A549 (cell line): Measurements from ENCODE around the gene PTPRN2. TPM values are rescaled to one million over a fixed set of nuclear protein-coding genes. Genes with fewer than 3 reads are reported as not detected.

ENCODE experiments used
- ATAC-seq, 2 experiments: fragments of 200-7000 bp in 1 of 2; fragments of >200 bp in 1 of 2; cut with Nextera tagmentation in 1 of 2; cut with Tn5 transposase in 1 of 2; 3 replicates each; pipeline versions ENCODE4 v1.8.0 to v1.9.1; 2018 to 2020; ENCODE audit warnings: mild to moderate bottlenecking in 1 of 2, moderate library complexity in 1 of 2
- CTCF ChIA-PET: fragments of 300-600 bp; sonication (Branson Sonifier 250); formaldehyde crosslinking; extraction: SDS; loops from one replicate; lab custom pipeline; 2021; ENCODE audit warnings: antibody characterized with exemption, inconsistent platforms; lab: Yijun Ruan, JAX
- POLR2A ChIA-PET: fragments of 350-600 bp; formaldehyde crosslinking; extraction: SDS; loops from one replicate; lab custom pipeline; 2021; ENCODE audit warnings: antibody characterized with exemption, inconsistent platforms; lab: Yijun Ruan, JAX
- DNase-seq, 2 experiments: peaks; one replicate each; pipeline versions ENCODE4 v3.0.0 to v3.0.0-alpha.2; 2011 to 2016; ENCODE audit warnings: low read depth in 1 of 2, low spot score in 1 of 2
- FAIRE-seq: peaks from 2 replicates; lab custom pipeline; 2011; peaks lifted over from hg19 to GRCh38; lab: Jason Lieb, UNC
- H3K27ac ChIP-seq, 2 experiments: fragments of >200 bp; sonication (Bioruptor Twin); formaldehyde crosslinking; 3 replicates each; pipeline ENCODE4 v1.5.1; 2016 to 2017
- H3K4me1 ChIP-seq: fragments of >200 bp; sonication (Bioruptor Twin); formaldehyde crosslinking; 3 replicates; pipeline ENCODE4 v1.6.1; 2016
- H3K4me2 ChIP-seq: fragments of >200 bp; sonication (Bioruptor Twin); formaldehyde crosslinking; 3 replicates; pipeline ENCODE4 v1.6.1; 2016
- H3K4me3 ChIP-seq: fragments of >200 bp; sonication (Bioruptor Twin); formaldehyde crosslinking; 3 replicates; pipeline ENCODE4 v1.5.1; 2016
- H3K9me3 ChIP-seq: fragments of >200 bp; sonication (Bioruptor Twin); formaldehyde crosslinking; 3 replicates; pipeline ENCODE4 v1.6.1; 2016
- CBX8 ChIP-seq: fragments of 200-600 bp; sonication (generic); IDR thresholded peaks from 2 replicates; pipeline ENCODE4 v1.6.1; 2016
- CEBPB ChIP-seq, 2 experiments: fragments of >200 bp in 1 of 2; sonication (Bioruptor Twin) in 1 of 2; formaldehyde crosslinking in 1 of 2; IDR thresholded peaks; 2 replicates each; pipeline ENCODE4 v1.6.1; 2012 to 2016
- EHF ChIP-seq: fragments of 250-450 bp; sonication (Bioruptor Pico); IDR thresholded peaks from 2 replicates; pipeline ENCODE4 v1.5.0; 2020; ENCODE audit warnings: mild to moderate bottlenecking
- EP300 ChIP-seq, 2 experiments: fragments of >200 bp; sonication (Bioruptor Twin); formaldehyde crosslinking; IDR thresholded peaks; 2 replicates in 1 of 2; 3 replicates in 1 of 2; pipeline ENCODE4 v1.6.1; 2016 to 2017
- FOSL2 ChIP-seq, 2 experiments: fragments of 450-650 bp in 1 of 2; fragments of >200 bp in 1 of 2; sonication (Bioruptor Twin) in 1 of 2; formaldehyde crosslinking; IDR thresholded peaks; 2 replicates each; pipeline versions ENCODE4 v1.5.0 to v1.6.1; 2016 to 2020; ENCODE audit warnings: mild to moderate bottlenecking in 1 of 2, moderate library complexity in 1 of 2
- HEYL ChIP-seq: fragments of 250-450 bp; sonication (Bioruptor Pico); IDR thresholded peaks from 2 replicates; pipeline ENCODE4 v1.8.0; 2021; ENCODE audit warnings: mild to moderate bottlenecking, moderate library complexity
- HOXA7 ChIP-seq: fragments of 250-450 bp; sonication (Bioruptor Pico); IDR thresholded peaks from 2 replicates; pipeline ENCODE4 v1.5.0; 2020; ENCODE audit warnings: mild to moderate bottlenecking, moderate library complexity
- HOXB13 ChIP-seq: fragments of 250-450 bp; sonication (Bioruptor Pico); IDR thresholded peaks from 2 replicates; pipeline ENCODE4 v1.5.0; 2020; ENCODE audit warnings: low read depth, mild to moderate bottlenecking, moderate library complexity
- HOXB5 ChIP-seq: fragments of 250-450 bp; sonication (Bioruptor Pico); IDR thresholded peaks from 2 replicates; pipeline ENCODE4 v1.5.0; 2020; ENCODE audit warnings: mild to moderate bottlenecking, moderate library complexity
- MAFK ChIP-seq: fragments of 450-650 bp; IDR thresholded peaks from 2 replicates; pipeline ENCODE4 v1.6.1; 2014; ENCODE audit not compliant: partially characterized antibody
- MAZ ChIP-seq: fragments of 150-350 bp; IDR thresholded peaks from 2 replicates; pipeline ENCODE4 v1.6.1; 2014; ENCODE audit warnings: antibody characterized with exemption, low read depth, low read length, borderline replicate concordance
- NPAS2 ChIP-seq: fragments of 250-450 bp; sonication (Bioruptor Pico); IDR thresholded peaks from 2 replicates; pipeline ENCODE4 v1.8.0; 2022; ENCODE audit warnings: mild to moderate bottlenecking, moderate library complexity, borderline replicate concordance
- POLR2A ChIP-seq: IDR thresholded peaks from 2 replicates; pipeline ENCODE4 v1.6.1; 2012; ENCODE audit warnings: mild to moderate bottlenecking, low read length
- POLR2AphosphoS2 ChIP-seq: conservative IDR thresholded peaks from 2 replicates; pipeline ENCODE4 v1.6.1; 2012; ENCODE audit warnings: low read length, improper control_type of control experiment, inconsistent platforms
- RAD21 ChIP-seq, 2 experiments: fragments of >200 bp in 1 of 2; sonication (Bioruptor Twin) in 1 of 2; formaldehyde crosslinking in 1 of 2; IDR thresholded peaks in 1 of 2; conservative IDR thresholded peaks in 1 of 2; 2 replicates in 1 of 2; 3 replicates in 1 of 2; pipeline ENCODE4 v1.6.1; 2012 to 2018; ENCODE audit warnings: inconsistent platforms in 1 of 2
- RCOR1 ChIP-seq: fragments of 150-350 bp; IDR thresholded peaks from 2 replicates; pipeline ENCODE4 v1.6.1; 2014; ENCODE audit warnings: antibody characterized with exemption, low read length, low read depth
- RFX5 ChIP-seq: fragments of 450-650 bp; IDR thresholded peaks from 2 replicates; pipeline ENCODE4 v1.7.1; 2014; ENCODE audit warnings: antibody characterized with exemption, mild to moderate bottlenecking, moderate library complexity
- RNF2 ChIP-seq: fragments of 200-600 bp; sonication (generic); IDR thresholded peaks from 2 replicates; pipeline ENCODE4 v1.6.1; 2016; ENCODE audit warnings: low read depth, mild to moderate bottlenecking, antibody characterized with exemption, moderate library complexity, borderline replicate concordance
- SMC3 ChIP-seq: fragments of >200 bp; sonication (Bioruptor Twin); formaldehyde crosslinking; IDR thresholded peaks from 3 replicates; pipeline ENCODE4 v1.6.1; 2018; ENCODE audit warnings: inconsistent platforms
- SREBF2 ChIP-seq: fragments of 450-650 bp; IDR thresholded peaks from 2 replicates; pipeline ENCODE4 v1.6.1; 2014; ENCODE audit warnings: mild to moderate bottlenecking, moderate library complexity
- TFCP2L1 ChIP-seq: fragments of 250-450 bp; sonication (Bioruptor Pico); IDR thresholded peaks from 2 replicates; pipeline ENCODE4 v1.5.0; 2021; ENCODE audit warnings: mild to moderate bottlenecking
- WGBS: methylation state at CpG from one replicate; pipeline ENCODE4 v1.1.6; 2017; ENCODE audit errors: missing lambda C conversion rate; 5-methylcytosine and 5-hydroxymethylcytosine counted together
- polyA plus RNA-seq, 4 experiments: library from polyadenylated mRNA; depleted of rRNA in 3 of 4; stranded (reverse); fragments of >200 nt; fragmentation: RNase III in 1 of 4; extraction: RNeasy Plus Mini Kit Qiagen cat#74134 plus additional on column Dnase treatment in 1 of 4; gene quantifications; 2 replicates in 3 of 4; 3 replicates in 1 of 4; pipeline ENCODE4 v1.2.3, GENCODE V29; 2011 to 2017
- TF ChIP-seq, protein P1 (sequence below): fragments of 150-350 bp; IDR thresholded peaks from 2 replicates; pipeline ENCODE4 v1.6.1; 2014; ENCODE audit warnings: low read depth, mild to moderate bottlenecking, low read length
- TF ChIP-seq, protein P2 (sequence below): fragments of 450-650 bp; IDR thresholded peaks from 2 replicates; pipeline ENCODE4 v1.6.1; 2014; ENCODE audit warnings: antibody characterized with exemption
- TF ChIP-seq, protein P3 (sequence below): fragments of >200 bp; sonication (Bioruptor Twin); formaldehyde crosslinking; IDR thresholded peaks from 3 replicates; pipeline ENCODE4 v1.5.1; 2016
- TF ChIP-seq, protein P4 (sequence below): fragments of >200 bp; sonication (Bioruptor Twin); formaldehyde crosslinking; IDR thresholded peaks from 3 replicates; pipeline ENCODE4 v1.6.1; 2016
- TF ChIP-seq, protein P5 (sequence below): fragments of >200 bp; sonication (Bioruptor Twin); formaldehyde crosslinking; IDR thresholded peaks from 2 replicates; pipeline ENCODE4 v1.6.1; 2016
- TF ChIP-seq, protein P6 (sequence below): fragments of 250-450 bp; sonication (Bioruptor Pico); IDR thresholded peaks from 2 replicates; pipeline ENCODE4 v1.5.0; 2021; ENCODE audit warnings: mild to moderate bottlenecking, moderate library complexity, borderline replicate concordance

The PTPRN2 gene
- polyA plus RNA-seq, 2 of the 4 experiments (the other 2 are of a cell fraction), result 0.41 to 1.2 TPM

DNA sequence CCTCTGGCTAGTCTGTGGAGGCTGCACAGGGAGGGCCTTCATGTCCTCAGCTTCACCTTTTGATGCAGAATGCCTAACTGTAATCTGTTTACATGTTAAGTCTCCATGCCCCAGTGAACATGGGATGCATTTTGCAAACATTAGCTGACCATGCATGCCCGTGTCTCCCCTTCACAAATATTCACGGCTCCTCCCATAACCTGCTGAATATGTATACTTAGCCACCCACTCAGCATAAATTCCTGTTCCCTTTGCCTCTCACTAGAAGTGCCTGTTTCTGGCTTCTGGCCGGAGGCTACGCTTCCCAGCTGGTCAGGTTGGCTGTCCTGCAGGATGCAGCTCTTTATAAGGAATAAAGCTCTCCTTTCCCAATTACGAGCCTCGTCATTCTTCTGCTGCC, 698.1 kb downstream of the PTPRN2 start:
- ATAC-seq, result no peak

DNA sequence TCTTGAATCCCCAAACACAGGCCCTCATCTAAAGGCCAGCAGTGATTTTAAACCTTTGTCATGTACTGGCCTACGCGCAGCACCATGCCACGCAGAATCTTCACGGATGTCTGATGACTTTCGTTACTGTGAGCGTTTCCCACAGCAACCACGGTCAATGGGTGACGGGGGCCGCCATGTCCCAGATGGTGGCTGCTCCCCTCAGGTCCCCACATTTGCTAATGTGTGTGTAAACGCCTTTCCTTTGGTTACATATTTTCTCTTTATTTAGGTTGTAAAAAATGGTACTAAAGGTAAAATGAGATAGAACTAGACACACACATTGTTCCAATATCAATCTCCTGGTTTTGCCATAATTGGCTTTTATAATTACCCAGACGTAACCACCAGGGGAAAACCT, 699.0 kb downstream of the PTPRN2 start:
- ChIA-PET CTCF (no interaction called here), POLR2A (no interaction called here)
- TF ChIP-seq SREBF2 (no peak), MAFK (no peak), MAZ (no peak), FOSL2 (IDR thresholded peaks at IDR 0.05) (no peak), FOSL2 (CRISPR knock-in tag; IDR thresholded peaks at IDR 0.05) (no peak), EP300 (IDR thresholded peaks at IDR 0.05) (no peak), RNF2 (no peak), NPAS2 (CRISPR knock-in tag) (no peak), HOXB13 (no peak), HEYL (CRISPR knock-in tag) (no peak), RFX5 (no peak), TFCP2L1 (CRISPR knock-in tag) (no peak)
- TF ChIP-seq, protein P1, sequence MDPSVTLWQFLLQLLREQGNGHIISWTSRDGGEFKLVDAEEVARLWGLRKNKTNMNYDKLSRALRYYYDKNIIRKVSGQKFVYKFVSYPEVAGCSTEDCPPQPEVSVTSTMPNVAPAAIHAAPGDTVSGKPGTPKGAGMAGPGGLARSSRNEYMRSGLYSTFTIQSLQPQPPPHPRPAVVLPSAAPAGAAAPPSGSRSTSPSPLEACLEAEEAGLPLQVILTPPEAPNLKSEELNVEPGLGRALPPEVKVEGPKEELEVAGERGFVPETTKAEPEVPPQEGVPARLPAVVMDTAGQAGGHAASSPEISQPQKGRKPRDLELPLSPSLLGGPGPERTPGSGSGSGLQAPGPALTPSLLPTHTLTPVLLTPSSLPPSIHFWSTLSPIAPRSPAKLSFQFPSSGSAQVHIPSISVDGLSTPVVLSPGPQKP, result no peak
- TF ChIP-seq, protein P2, sequence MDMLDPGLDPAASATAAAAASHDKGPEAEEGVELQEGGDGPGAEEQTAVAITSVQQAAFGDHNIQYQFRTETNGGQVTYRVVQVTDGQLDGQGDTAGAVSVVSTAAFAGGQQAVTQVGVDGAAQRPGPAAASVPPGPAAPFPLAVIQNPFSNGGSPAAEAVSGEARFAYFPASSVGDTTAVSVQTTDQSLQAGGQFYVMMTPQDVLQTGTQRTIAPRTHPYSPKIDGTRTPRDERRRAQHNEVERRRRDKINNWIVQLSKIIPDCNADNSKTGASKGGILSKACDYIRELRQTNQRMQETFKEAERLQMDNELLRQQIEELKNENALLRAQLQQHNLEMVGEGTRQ, result no peak
- no peaks in the 10 kb centered on the region for H3K4me1 ChIP-seq
- H3K9me3 ChIP-seq, result peaks cover 4% of the 10 kb centered on the region; the same call in 2 of the 3 replicates
- FAIRE-seq, result no peak
- H3K4me3 ChIP-seq, result no peak overlapping the region
- no peak for ATAC-seq
- H3K27ac ChIP-seq, result no peak overlapping the region
- no peak overlapping the region for H3K4me2 ChIP-seq
- 55% methylated on average over 11 of the region's 11 CpGs for WGBS
- DNase-seq, result no peak

More for the DNA sequence above, 698.1 kb downstream of the PTPRN2 start:
- no peak for TF ChIP-seq SMC3
- TF ChIP-seq HOXB13, result no peak
- no peak for TF ChIP-seq RAD21 (conservative IDR thresholded peaks at IDR 0.05 in 1 of 2, IDR thresholded peaks at IDR 0.05 in 1 of 2)
- no peak for TF ChIP-seq TFCP2L1 (CRISPR knock-in tag)
- TF ChIP-seq, protein P3, sequence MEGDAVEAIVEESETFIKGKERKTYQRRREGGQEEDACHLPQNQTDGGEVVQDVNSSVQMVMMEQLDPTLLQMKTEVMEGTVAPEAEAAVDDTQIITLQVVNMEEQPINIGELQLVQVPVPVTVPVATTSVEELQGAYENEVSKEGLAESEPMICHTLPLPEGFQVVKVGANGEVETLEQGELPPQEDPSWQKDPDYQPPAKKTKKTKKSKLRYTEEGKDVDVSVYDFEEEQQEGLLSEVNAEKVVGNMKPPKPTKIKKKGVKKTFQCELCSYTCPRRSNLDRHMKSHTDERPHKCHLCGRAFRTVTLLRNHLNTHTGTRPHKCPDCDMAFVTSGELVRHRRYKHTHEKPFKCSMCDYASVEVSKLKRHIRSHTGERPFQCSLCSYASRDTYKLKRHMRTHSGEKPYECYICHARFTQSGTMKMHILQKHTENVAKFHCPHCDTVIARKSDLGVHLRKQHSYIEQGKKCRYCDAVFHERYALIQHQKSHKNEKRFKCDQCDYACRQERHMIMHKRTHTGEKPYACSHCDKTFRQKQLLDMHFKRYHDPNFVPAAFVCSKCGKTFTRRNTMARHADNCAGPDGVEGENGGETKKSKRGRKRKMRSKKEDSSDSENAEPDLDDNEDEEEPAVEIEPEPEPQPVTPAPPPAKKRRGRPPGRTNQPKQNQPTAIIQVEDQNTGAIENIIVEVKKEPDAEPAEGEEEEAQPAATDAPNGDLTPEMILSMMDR, result no peak
- TF ChIP-seq, protein P4, sequence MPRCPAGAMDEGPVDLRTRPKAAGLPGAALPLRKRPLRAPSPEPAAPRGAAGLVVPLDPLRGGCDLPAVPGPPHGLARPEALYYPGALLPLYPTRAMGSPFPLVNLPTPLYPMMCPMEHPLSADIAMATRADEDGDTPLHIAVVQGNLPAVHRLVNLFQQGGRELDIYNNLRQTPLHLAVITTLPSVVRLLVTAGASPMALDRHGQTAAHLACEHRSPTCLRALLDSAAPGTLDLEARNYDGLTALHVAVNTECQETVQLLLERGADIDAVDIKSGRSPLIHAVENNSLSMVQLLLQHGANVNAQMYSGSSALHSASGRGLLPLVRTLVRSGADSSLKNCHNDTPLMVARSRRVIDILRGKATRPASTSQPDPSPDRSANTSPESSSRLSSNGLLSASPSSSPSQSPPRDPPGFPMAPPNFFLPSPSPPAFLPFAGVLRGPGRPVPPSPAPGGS, result no peak
- TF ChIP-seq HOXB5 (CRISPR knock-in tag), result no peak
- TF ChIP-seq POLR2A, result no peak
- TF ChIP-seq MAZ, result no peak
- no peak for TF ChIP-seq SREBF2
- no peak for TF ChIP-seq RCOR1
- TF ChIP-seq, protein P5, sequence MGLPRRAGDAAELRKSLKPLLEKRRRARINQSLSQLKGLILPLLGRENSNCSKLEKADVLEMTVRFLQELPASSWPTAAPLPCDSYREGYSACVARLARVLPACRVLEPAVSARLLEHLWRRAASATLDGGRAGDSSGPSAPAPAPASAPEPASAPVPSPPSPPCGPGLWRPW, result no peak
- TF ChIP-seq CEBPB (IDR thresholded peaks at IDR 0.05), result no peak
- TF ChIP-seq EHF (CRISPR knock-in tag), result no peak
- TF ChIP-seq HOXA7 (CRISPR knock-in tag), result no peak
- TF ChIP-seq, protein P6, sequence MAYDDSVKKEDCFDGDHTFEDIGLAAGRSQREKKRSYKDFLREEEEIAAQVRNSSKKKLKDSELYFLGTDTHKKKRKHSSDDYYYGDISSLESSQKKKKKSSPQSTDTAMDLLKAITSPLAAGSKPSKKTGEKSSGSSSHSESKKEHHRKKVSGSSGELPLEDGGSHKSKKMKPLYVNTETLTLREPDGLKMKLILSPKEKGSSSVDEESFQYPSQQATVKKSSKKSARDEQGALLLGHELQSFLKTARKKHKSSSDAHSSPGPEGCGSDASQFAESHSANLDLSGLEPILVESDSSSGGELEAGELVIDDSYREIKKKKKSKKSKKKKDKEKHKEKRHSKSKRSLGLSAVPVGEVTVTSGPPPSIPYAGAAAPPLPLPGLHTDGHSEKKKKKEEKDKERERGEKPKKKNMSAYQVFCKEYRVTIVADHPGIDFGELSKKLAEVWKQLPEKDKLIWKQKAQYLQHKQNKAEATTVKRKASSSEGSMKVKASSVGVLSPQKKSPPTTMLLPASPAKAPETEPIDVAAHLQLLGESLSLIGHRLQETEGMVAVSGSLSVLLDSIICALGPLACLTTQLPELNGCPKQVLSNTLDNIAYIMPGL, result no peak
- TF ChIP-seq CBX8, result no peak
- TF ChIP-seq POLR2AphosphoS2, result no peak
- H3K4me2 ChIP-seq, result no peak overlapping the region
- WGBS, result 17% methylated on average over 6 of the region's 6 CpGs
- ChIA-PET CTCF (no interaction called here), POLR2A (no interaction called here)
- H3K27ac ChIP-seq, result no peak overlapping the region
- H3K4me1 ChIP-seq, result no peaks in the 10 kb centered on the region
- H3K4me3 ChIP-seq, result no peak overlapping the region
- DNase-seq (no peak), FAIRE-seq (no peak)
- H3K9me3 ChIP-seq, result peaks cover 3% of the 10 kb centered on the region; the same call in 1 of the 3 replicates
